Measurements from ENCODE around the gene RPTOR.

Gene RPTOR

DNA sequence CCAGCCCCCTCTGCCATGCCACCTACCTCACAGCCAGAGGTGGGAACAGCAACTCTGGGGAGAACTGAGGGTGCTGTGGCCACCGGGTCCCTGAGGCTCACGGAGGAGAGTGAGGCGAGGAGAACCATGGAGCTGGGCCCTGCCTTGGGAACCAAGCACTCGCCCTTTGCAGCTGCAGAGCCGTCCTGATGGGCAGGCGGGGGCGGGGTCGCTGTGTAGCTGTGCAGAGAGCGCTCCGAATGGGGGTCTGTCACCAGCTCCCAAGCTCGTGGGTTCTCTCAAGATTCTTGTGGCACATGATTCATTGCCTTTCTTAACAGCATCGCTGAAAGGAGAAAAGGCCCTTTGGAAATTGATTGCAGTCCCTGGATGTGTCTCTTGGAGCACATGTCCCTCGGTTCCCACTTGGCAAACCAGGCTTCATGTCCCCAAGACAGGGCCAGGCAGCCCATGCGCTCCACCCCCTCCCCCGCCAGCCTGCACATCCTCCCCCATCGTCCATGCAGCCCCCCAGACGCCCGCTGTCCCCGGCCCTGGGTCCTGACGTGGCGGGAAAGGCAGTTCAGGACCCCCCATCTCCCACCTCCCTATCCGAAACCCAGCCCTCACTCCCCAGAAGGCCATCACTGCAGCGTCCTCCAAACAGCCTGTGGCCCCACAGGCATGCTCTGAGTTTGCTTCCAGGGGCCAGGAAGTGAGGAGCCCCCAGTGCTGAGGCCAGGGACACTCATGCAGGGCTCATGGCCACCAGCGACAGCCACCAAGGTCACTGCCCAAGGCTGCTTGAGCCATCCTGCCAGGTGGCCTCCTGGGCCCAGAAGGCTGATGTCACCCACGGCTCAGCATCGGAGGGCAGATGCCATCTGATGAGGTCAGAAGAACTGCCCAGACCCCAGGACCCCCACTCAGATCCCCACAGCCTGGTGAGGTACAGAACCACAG, 426.4 kb downstream of the RPTOR start:
- no peak for DNase-seq (ENCODE audit: low read depth, low spot score)
- H3K27ac ChIP-seq = no peak overlapping the region

DNA sequence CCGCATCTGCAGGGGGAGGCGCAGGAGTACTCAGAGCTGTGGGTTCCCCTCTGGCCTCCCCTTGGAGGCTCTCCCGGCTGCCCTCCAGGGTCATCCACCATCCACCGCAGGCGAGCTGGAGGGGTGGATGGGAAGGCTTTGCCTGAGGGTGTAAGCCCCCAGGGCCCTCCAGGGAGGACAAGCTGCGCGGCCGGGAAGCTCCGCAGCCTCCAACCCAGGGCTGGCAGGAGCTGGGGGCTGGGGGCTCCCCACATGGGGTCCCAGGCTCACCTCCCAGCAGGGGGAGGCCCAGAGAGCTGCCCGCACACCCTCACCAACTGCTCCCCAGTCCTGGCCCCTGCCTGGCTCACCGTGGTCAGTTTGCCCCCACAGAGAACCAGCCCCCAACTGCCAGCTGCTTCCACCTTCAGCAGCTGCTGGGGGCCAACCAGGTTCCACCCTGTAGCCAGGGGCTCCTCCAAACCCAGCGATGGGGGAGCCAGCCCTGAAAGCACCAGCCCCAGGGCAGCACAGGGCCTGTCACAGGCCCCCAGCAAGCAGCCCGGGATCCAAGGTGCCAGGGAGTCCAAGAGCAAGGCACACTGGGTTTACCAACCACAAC, 427.2 kb downstream of the RPTOR start:
- no peak overlapping the region for H3K27ac ChIP-seq
- no peak for DNase-seq (ENCODE audit: low read depth, low spot score)

DNA sequence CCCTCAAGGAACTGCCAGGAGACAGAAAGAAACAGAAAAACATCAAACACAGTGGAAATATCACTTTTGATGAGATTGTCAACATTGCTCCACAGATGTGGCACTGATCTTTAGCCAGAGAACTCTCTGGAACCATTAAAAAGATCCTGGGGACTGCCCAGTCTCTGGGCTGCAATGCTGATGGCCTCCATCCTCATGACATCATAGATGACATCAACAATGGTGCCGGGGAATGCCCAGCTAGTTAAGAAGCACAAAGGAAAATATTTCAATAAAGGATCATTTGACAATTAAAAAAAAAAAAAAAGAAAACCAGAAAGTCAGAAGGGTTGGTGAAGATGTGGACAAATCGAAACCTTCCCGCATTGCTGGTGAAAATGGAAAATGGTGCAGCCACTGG, 432.1 kb downstream of the RPTOR start:
- no peak for DNase-seq (ENCODE audit: low read depth, low spot score)
- no peak overlapping the region for H3K27ac ChIP-seq

DNA sequence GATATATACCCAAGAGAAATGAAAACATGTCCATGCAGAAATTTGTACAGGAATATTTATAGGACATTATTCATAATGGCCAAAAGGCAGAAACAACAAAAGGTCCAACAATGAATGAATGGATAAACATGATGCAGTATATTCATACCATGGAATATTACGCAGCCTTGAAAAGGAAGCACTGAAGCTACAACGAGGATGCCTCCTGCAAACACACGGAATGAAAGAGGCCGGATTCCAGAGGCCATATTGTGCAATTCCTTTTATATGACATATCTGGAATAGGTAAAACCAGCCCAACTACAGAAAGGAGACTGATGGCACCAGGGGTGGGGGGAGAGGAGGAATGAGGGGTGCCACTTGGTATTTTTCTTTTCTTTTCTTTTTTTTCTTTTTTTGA, 432.5 kb downstream of the RPTOR start:
- no peak for DNase-seq (ENCODE audit: low read depth, low spot score)
- H3K27ac ChIP-seq = no peak overlapping the region

GRCh38 chr17:80978499-80979497, 434.2 kb downstream of the RPTOR start:
- DNase-seq (ENCODE audit: low read depth, low spot score) = no peak
- no peak overlapping the region for H3K27ac ChIP-seq

GRCh38 chr17:80979547-80980378, 435.1 kb downstream of the RPTOR start:
- DNase-seq (ENCODE audit: low read depth, low spot score) = no peak
- H3K27ac ChIP-seq = no peak overlapping the region

DNA sequence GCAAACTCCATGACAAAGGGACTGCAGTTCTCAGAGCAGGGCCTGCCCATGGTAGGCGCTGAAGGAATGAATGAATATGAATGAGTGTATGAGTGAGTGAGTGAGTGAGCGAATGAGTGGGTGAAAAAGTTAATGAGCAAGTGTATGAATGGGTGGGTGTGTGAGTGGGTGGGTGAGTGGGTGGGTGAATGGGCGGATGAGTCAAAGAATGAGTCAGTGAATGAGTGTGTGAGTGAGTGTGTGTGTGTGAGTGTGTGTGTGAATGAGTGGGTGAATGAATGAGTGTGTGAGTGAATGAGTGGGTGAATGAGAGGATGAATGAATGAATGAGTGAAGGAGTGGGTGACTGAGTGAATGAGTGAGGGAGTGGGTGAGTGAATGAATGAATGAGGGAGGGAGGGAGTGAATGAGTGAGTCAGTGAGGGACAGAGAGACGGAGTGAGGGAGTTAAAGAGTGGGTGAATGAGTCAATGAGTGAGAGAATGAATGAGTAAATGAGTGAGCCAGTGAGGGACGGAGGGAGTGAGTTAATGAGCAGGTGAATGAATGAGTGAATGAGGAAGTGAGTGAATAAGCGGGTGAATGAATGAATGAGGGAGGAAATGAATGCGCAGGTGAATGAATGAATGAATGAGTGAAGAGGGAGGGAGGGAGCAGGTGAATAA, 435.9 kb downstream of the RPTOR start:
- DNase-seq (ENCODE audit: low read depth, low spot score) = peak; percentile 39
- H3K27ac ChIP-seq = no peak overlapping the region

GRCh38 chr17:80981062-80981902, 436.6 kb downstream of the RPTOR start:
- no peak overlapping the region for H3K27ac ChIP-seq
- DNase-seq (ENCODE audit: low read depth, low spot score) = no peak

DNA sequence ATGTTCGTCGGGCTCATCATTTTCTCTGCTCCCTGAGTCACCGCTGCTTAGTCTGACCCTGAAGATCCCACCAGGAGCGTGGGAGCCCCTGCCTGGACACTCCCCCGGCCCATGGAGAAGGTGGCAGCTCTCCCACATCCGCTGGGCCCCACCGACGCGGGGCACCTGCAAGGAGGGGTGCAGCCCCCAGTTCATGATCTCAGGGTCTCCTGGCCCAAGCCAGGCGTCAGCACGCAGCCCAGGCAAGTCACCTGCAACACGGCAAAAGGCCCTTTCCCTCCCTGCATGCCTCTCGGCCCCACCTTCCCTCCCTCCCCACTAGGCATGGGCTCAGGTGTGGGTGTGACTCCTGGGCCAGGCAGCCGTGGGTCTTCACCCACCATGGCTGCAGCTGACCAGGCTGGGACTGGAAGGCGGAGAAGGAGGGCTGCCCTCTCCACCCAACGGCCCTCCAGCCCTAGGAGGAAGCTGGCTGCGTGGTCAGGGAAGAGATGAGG, 437.3 kb downstream of the RPTOR start:
- DNase-seq (ENCODE audit: low read depth, low spot score) = no peak
- H3K27ac ChIP-seq = no peak overlapping the region

- no peak overlapping the region for H3K27ac ChIP-seq
- no peak for DNase-seq (ENCODE audit: low read depth, low spot score)
These were observed 437.9 kb downstream of the RPTOR start for GRCh38 chr17:80982426-80982974.

DNA sequence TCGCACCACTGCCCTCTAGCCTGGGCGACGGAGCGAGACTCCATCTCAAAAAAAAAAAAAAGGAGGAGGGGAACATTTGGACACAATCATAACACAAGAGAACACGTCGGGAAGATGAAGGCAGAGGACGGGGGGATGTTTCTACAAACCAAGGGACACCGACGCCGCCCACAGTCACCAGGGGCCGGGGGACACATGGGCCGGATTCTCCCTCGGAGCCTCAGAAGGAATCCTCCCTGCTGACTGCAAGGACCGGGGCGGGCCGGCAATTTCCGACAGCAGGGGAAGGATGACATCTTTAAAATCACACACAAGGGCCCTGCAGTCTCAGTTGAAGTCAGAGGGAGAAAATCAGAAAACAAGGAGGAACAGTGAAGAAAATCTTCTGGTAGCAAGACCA, 438.9 kb downstream of the RPTOR start:
- no peak overlapping the region for H3K27ac ChIP-seq
- no peak for DNase-seq (ENCODE audit: low read depth, low spot score)

DNA sequence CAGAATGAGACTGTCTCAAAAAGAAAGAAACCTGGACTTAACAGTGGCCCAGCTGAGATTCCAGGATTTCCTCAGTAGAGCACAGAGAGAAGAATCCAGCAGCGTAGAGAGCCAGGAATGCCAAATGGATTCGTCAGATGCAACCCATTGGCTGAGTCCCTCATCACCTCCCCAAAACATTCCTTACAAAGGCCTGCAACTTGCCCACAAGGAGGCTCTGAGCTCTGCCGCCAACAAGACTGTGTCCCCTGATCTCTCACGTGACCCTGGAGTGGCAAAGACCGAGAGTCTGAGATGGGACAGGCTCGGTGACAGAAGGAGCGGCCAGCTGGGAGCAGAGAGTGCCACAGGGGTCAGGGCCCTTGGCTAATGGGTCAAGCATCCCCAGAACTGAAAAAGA, 440.1 kb downstream of the RPTOR start:
- H3K27ac ChIP-seq = no peak overlapping the region
- no peak for DNase-seq (ENCODE audit: low read depth, low spot score)

DNA sequence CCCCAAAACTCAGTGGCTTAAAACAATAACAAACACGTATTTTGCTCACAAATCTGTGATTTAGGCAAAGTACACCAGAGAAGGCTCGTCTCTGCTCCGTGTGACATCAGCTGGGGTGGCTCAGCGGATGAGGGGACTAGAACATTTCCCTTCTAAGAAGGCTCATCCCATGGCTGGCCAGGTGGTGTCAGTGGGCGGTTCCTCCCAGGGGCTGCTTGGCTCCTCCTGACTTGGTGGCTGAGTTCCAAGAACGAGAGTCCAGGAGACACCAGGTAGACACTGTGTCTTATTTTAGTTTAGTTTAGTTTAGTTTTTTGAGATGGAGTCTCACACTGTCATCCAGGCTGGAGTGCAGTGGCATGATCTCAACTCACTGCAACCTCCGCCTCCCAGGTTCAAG, 441.4 kb downstream of the RPTOR start:
- DNase-seq (ENCODE audit: low read depth, low spot score) = no peak
- H3K27ac ChIP-seq = no peak overlapping the region

DNA sequence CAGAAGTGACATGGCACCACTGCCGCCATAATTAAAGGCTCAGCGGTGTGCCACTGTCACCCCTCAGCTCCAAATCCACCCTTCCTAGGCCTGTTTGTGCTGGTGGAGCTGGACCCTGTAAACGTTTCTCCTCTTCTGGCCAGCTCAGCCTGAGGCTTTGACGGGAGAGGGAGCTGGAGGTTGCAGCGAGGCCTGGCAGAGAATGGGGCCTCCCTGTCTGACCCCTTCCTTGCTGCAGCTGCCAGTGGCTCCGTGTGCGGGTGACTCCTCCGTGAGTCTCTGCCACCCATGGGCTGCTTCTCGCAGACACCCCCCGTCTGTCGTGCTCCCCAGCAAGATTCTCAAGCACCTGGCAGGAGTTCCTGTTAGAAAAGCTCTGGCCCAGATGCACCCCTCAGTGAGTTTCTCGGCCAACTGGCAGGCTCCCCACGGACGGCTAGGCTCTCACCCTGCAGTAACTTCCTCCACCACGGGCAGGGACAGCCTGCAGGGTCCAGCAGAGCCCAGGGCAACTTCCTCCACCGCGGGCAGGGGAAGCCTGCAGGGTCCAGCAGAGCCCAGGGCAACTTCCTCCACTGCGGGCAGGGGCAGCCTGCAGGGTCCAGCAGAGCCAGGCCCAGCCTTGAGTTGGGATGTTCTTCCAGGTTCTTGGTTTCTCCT, 442.3 kb downstream of the RPTOR start:
- DNase-seq (ENCODE audit: low read depth, low spot score) = no peak
- H3K27ac ChIP-seq = no peak overlapping the region

DNA sequence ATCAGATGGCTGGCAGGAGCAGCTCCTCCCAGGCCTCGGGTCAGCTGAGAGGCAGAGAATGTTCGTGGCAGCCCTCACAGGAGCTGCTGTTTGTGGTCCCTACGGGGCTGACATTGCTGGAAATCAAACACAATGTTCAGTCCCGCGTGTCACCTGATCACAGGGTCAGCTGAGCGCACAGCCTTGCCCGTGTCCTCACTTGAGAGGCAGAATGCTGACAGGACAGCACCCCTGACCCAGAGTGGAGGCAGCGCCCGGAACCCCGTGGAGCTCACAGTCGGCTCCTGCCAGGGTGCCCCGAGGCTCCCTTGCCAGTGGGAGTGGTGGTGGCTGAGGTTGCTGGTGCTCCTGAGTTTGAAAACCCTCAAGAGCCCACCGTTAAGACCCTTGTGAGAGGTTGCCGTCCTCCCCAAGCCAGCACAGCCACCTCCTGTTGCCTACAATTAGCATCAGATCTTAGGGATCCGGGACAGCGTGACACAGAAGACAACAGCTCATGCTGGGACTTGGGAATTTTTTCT, 443.4 kb downstream of the RPTOR start:
- no peak for DNase-seq (ENCODE audit: low read depth, low spot score)
- no peak overlapping the region for H3K27ac ChIP-seq

DNA sequence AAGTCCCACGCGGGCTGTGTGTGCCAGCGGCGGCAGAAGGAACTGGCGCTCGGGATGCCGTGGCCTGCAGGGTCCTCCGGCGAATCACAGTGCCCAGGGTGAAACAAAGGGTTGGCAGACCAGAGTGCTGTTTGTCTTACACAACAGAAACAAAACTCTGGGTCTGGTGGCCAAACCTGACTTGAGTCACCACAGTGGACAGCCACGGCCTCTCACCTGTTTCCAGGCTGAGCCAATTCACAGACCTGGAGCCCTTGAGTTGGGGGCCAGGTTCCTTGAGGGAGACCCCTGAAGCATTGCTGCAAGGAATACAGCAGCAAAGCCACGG, 444.9 kb downstream of the RPTOR start:
- DNase-seq (ENCODE audit: low read depth, low spot score) = no peak
- H3K27ac ChIP-seq = no peak overlapping the region

DNA sequence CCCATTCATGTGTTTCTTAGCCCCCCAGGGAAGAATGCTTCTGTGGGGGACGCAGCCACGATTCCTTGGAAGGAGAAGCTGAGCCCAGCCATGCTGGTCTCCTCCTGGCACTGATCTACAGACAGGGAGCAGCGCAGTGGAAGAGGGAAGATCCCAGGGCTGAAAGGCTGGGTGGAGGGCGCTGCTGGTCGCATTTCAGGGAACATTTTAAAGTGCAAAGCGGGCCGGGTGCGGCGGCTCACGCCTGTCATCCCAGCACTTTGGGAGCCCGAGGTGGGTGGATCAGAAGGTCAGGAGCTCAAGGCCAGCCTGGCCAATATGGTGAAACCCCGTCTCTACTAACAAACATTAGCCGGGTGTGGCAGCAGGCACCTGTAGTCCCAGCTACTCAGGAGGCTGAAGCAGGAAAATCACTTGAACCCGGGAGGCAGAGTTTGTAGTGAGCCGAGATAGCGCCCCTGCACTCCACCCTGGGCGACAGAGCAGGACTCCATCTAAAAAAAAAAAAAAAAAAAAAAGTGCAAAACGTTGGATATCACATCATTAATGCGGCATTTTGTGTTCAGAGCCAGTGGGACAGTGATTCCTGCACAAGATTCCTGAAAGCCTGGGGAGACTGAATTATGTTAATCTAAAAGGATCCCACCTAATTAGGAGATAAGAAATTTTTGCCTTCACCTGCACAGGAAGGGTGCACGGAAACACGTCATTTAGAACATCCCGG, 446.4 kb downstream of the RPTOR start:
- DNase-seq (ENCODE audit: low read depth, low spot score) = no peak
- no peak overlapping the region for H3K27ac ChIP-seq
